SKM-1 treated with dmso at 0.1 percent for 144 hours (cell line): ENCODE data around the gene MARCHF2.

Experiments
- DNase-seq: peaks from one replicate; lab custom pipeline; 2025; ENCODE audit not compliant: unreplicated experiment; lab: John Stamatoyannopoulos, UW

MARCHF2 gene

DNA sequence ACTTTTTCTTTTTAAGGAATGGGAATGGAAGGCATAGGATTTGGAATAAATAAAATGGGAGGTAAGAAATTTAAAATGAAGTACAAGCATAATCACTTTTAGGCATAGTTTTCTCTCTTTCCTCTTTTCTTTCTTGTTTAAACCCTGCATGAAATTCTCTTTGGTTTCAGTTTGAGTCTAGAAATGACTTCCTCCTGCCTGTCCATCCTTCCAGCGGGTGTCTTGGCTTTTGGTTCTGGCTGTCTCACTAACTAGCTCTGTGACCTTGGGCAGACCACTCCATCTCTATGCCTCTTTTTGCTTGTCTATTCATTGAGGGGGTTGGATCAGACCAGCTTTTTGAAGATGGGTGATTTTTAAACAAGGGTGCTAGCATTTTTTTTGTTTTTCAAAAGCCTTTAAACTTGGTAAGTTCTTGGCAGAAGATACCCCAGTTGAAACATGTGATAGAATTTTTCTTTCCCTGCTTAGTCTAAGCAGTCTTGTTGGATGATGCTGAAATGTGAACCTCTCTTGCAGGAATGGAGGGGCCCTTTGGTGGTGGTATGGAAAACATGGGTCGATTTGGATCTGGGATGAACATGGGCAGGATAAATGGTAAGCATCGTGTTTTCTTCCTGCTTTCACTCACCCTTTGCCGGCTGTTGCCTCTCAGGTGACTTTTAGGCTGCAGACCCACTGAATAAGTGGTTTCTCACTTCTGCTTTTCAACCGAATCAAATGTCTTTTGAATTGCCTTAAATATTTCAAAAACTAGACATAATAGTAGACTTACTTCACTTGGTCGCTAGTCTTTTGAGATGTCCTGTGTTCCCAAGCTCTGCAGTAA lies 60.8 kb downstream of the MARCHF2 start:
- no peak for DNase-seq

DNA sequence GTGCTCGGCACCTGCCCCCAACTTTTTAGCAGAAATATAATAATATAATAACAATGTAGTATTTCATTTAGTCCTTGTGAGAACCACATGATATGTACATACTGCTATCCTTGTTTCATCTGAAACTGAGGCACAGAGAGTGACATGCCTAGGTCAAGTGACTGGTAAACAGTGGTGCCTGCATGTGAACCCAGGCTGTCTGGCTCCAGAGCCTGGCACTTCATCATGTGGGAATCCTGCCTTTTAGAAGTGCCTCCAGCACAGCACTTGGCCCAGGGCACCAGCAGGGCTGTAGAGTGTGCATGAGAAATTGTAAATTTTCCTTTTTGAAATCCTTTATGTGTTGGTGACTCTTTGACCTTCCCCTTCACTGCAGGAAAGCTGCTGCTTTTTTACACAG lies 61.9 kb downstream of the MARCHF2 start:
- DNase-seq, result no peak

DNA sequence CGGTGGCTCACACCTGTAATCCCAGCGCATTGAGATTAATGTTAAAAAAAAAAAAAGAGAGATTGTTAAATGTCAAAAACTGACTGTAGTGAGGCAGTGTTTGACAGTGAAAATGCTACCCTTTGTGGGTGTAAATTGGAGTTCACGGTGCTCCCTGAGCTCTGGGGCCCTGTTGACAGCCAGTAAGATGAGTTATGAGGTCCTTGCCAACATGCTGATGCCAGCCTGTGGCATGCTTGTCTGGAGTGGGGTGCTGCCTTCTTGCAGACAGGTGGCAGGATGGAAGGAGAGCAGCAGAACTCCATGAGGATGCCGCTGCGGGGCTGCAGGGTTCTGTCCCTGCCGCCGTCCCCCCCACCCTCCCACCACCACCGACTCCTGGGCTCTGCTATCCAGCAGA lies 63.4 kb downstream of the MARCHF2 start:
- no peak for DNase-seq

DNA sequence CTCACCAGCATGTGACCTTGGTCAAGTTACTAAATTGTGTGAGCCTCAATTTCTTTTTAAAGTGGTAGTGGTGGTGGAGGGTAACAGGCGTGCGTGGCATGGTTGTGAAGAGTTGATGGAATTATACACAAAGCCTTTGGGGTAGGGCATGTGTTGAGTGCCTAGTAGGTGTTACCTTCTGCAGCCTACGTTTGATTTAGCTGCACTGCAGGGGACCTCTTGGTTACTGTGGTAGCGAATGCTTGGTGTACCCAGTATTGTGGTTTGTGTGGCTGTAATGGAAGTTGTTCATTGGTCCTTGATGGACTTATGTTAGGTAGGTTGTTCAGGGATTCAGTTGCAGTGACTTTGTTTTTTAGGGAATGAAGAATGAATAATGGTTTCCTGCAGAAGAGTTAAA lies 64.8 kb downstream of the MARCHF2 start:
- DNase-seq, result no peak

DNA sequence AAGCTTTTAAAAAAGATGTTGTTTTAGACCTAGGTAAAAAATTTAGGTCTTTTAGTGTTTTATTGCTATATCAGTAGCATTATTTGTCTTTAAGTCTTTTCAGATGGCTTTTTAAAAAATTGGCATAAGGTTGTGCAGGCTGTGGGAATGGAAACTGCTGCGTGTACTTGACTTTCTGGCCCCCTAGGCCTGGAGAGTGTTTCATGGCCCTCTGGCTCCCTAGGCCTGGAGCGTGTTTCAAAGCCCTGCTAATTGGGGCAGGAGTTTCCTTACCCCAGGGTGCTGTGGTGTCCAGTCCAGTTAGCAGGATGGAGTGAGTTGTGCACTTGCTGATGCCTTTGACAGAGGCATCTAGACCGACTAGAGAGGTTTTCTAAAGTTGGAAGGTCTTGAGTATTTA lies 65.5 kb downstream of the MARCHF2 start:
- no peak for DNase-seq

DNA sequence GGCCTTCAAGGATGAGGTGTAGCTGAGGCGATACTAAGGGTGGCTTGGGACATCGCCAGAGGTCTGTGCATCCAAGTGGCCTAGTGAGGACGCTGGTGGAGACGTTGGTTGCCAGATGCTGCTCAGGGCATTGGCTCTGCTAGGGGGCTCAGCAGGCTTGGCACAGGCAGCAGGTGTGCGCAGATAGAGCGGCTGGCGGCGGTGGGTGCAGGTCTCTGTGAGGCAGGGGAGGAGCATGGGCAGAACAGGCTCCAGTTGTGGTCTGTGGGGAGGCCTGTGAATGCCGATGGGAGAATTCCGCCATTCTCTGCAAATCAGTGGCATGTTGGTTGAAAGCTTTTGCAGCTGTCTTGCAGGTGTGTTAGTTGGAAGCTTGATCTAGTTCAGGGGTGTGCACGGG lies 68.1 kb downstream of the MARCHF2 start:
- DNase-seq, result no peak

DNA sequence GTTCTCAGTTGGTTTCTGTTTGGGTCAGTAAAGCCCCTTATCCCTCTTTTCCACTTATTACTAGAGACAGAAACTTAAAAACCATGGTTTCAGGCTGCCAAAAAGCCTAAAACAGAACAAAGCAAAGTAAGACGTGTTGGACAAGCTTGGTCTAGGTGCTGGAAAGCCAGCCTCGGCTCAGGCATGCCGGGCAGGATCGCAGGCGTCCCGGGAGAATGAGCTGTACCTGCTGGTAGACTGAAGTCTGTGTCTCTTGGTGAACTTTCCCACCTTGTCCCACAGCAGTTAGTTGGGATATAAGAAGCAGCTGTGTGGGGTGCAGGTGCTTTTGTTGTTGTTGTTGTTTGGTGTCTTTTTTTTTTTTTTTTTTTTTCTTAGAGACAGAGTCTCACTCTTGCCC lies 68.5 kb downstream of the MARCHF2 start:
- DNase-seq, result no peak

DNA sequence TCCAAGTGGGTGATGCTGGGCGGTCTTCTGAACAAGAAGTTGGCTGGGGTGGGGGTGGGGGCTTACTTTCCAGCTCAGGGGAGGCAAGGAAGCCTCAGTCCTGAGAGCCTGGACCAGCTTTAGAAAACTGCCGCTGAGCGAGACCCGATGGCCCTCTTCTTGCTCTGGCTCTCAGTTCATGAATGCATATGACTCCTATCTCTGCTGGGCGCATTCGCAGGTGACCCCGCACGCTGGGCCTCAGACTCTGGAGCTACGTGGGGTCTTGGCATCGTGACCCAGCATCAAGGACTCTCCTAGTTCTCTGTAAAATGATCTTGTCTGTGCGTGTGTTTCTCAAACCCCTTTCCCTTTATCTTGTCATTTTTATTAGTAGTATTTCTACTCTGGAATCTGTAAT lies 69.6 kb downstream of the MARCHF2 start:
- no peak for DNase-seq

DNA sequence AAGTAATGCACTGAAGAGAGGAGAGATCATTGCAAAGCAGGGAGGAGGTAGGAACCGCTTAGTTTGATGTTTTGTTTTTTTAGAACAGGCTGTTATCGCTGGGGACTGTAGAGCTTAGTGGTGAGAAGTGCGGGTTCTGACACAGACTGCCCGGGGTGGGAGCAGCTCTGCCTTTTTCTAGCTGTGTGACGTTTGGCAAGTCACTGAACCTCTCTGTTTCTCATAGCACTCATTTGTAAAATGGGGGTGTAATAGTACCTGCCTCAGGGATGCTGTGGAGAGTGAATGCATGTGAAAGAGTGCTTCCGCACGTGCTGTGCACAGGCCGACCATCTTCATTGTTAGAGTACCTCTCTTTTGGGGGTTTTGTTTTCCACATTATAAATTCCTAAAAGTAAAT lies 70.1 kb downstream of the MARCHF2 start:
- no peak for DNase-seq

DNA sequence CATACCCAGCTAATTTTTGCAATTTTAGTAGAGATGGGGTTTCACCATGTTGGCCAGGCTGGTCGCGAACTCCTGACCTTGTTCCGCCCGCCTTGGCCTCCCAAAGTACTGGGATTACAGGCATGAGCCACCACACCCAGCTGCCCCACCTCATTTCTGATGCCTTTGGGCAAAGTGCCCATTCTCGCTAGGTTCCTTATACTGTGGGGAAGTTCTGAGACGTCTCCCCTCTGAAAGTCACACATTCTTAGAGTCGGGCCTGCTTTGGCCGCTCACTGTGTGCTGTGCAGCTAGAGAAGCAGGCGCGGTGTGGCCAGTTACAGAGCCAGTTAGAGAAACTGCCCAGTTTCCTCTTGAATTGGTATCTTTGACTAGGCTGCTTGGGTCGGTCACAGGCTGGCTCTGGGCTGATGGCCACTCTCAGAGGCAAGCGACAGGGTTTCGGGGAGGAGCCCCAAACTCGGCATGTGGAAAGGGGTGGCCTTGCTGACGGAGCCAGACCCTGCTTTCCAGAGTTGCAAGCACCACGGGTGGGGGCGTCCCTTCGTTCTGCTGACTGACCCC lies 71.3 kb downstream of the MARCHF2 start:
- DNase-seq, result no peak

DNA sequence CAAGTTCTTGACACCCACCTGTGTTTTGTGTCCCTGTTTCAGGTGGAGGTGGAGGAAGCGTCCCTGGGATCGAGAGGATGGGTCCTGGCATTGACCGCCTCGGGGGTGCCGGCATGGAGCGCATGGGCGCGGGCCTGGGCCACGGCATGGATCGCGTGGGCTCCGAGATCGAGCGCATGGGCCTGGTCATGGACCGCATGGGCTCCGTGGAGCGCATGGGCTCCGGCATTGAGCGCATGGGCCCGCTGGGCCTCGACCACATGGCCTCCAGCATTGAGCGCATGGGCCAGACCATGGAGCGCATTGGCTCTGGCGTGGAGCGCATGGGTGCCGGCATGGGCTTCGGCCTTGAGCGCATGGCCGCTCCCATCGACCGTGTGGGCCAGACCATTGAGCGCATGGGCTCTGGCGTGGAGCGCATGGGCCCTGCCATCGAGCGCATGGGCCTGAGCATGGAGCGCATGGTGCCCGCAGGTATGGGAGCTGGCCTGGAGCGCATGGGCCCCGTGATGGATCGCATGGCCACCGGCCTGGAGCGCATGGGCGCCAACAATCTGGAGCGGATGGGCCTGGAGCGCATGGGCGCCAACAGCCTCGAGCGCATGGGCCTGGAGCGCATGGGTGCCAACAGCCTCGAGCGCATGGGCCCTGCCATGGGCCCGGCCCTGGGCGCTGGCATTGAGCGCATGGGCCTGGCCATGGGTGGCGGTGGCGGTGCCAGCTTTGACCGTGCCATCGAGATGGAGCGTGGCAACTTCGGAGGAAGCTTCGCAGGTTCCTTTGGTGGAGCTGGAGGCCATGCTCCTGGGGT lies 72.7 kb downstream of the MARCHF2 start:
- DNase-seq, result no peak

DNA sequence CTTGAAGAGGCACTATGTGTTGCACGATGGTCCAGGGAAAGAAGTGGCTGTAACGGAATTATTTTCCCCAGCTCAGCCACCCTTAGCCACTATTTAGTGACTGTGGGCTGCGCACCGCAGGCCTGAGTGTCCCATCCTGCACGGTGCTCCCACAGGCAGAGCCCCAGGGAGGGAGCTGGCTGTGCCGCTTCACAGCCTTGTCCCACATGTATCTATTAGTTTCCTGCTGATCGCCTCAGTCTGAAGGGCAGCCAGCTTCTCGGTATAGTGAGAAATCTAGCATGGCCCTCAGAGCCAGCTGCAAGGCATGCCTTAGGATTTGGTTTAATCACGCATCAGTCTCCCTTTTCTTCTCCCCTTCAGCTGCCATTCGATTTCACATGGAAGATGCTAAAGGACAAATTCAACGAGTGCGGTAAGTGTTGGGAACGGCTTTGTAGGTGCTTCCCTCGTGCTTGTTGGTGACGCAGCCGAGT lies 73.6 kb downstream of the MARCHF2 start:
- DNase-seq, result no peak

DNA sequence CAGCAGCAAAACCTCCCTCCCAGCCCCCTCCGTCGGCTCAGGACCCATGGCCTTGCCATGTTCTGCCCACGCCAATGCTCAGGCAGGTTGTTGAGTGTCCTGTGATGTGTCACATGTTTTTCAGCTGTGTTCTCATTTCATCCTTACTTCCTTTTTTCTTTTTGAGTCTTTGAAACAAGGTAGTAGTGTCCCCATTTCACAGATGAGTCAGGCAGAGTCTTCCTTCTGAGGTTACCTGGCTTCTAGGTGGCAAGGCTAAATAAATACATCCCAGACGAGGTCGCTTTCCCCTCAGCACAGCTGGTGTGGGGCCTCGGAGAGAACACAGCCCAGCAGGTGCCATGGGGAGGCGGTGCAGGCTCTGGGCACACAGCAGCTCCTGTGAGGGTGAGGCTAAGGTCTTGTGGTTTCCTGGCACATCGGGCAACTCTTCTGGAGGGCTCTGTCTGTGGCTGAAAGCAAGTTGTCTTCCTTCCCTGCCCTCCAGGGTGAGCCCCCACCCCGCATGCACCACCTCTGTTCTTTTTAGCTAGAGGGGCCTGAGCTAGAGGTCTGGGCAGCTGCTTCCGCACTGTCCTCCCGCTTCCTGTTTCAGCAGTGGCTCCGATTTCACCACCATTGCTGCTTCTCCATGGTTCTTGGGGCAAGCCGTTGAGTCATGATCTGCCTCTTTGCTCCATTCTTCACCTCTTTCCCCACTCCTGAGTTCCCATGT lies 74.2 kb downstream of the MARCHF2 start:
- peak; percentile 97 for DNase-seq

DNA sequence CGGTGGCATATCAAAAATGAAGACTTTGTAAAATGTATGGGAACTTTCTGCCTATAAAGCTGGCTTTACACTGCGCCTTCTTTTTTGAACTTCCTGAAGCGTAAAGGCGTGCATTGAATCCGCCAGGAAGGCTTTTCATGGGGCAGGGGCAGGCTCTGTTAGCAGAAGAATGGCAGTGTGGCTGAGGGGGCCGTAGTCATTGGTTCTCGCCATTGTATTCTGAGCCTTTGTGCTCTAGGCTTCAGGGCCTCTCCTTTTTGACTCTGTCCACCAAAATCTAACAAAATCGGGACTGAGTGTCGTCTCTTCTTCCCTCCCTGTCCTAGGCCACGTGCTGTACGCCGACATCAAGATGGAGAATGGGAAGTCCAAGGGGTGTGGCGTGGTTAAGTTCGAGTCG lies 75.3 kb downstream of the MARCHF2 start:
- no peak for DNase-seq
